GM21390 (cell line): ENCODE data around the gene WNT7A.

Experiments
- ATAC-seq: cut with Tn5 transposase; IDR thresholded peaks from one replicate; pipeline ENCODE4 v1.9.1; 2021; ENCODE audit not compliant: unreplicated experiment

The WNT7A gene

DNA sequence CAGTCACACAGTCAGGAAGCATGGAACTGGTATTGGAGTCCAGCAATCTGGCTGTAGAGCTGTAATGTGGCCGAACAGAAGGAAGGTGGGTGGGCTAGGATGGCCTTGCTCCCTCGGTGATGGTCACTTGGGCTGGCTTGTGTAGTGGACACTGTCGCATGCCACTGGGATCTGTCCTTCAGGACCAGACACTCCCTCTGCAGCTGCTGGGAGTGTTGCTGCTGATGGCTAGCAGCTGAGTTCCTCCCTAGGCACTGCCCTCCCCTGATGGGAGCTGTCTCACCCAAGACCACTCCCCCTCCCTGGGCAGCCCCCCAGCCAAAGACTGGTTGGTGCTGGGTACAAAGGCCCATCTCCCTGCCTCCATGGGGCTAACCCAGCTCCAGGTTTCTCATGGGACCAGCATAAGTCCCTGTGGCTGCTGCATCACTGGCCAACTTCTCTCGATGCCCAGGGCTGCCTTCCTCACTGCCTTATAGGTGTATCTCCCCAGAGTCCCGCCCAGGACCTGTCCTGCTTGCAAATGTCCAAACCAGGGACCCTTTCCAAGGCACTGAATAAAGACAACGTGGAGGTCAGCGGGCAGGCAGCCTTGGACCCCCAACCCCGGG is 48.4 kb downstream of the WNT7A start:
- no peak for ATAC-seq

DNA sequence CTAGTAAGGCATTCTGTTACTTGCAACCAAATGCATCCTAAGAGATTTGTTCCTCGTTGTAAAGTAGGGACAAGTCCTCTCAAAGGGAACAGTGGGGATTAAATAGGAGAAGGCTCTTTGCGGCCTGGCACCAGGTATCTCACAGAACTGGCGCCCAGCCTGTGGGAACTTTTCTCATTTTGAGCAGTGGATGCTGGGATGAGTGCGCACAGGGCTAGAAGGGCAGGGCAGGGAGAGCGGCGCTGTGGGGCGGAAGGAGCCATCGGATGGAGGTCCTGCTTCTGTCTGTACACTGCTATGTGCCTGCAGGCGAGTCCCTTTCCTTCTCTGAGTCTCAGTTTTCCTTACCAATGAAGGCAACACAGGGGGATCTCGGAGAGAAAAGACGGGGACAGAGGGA is 50.6 kb downstream of the WNT7A start:
- no peak for ATAC-seq

DNA sequence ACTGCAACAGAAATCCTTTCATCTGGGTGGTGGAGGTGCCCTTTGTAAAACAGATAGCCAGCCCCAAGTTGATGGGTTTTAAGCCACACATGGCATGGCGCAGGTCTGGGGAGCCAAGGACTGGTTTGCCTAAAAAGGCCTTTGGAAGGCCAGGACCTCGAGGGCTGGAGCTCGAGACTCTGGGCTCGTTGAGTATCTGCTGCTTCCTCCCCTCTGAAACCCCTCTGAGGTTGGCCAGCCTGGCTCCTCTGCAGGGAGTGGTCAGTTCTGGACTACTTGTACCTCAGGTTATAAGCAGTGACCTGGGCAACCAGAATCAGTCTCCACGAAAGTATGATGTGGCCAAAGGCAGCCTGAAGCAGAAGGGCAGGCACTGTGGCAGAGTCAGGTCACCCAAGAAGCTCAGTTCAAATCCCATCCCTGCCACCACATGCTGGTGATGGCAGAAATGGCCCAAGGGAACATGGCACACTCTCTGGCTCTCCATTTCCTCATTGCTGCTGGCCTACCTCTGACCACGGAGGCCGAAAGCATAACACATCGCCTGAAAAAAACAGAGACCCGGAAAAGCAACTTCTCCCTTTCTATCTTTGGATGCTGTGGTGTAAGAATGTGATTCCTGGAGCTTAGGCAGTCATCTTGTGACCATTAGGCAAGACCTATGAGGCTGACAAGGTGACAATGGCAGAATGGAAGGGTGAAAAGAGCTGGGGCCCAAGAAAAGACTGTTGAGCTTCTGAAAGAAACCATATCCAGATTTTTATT is 51.2 kb downstream of the WNT7A start:
- ATAC-seq: no peak

DNA sequence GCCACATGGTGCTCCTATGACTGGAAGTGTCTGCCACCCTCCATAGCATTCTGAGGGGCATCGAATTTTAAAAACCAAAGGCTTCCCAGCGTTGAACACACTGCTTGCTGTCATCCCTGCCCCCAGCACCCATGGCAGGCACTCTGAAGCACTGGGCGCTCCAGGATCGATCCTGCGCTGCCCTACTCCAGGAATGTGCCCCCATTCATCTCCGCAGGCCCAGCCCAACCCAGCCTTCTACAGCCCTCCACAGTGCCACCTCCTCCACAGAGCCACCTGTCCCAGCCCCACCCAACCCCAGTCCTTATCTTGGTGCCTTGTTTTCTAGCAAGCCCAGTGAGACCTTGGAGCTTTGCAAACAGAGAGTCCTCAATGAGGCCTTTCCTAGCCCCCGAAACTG is 52.2 kb downstream of the WNT7A start:
- ATAC-seq: no peak

DNA sequence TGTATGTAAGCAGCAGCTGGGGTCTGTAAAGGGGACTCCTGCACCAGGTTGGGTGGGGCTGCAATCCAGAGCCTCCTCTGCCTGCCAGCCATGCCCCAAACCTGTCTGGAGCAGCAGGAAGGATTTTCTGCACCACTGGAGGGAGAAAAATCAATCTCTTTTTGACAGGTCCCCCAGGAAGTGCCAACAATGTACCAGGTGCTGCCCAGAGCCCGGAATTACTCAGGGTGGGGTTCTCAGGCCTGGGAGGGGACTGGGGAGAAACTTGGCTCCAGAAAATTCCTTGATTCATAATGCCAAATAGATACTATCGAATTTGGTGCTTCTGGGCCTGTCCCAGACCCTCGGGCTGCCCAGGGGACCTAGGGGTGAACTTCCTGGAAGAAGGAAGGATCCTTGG is 52.6 kb downstream of the WNT7A start:
- ATAC-seq: no peak

GRCh38 chr3:13826672-13827071 is 53.2 kb downstream of the WNT7A start:
- ATAC-seq: no peak

DNA sequence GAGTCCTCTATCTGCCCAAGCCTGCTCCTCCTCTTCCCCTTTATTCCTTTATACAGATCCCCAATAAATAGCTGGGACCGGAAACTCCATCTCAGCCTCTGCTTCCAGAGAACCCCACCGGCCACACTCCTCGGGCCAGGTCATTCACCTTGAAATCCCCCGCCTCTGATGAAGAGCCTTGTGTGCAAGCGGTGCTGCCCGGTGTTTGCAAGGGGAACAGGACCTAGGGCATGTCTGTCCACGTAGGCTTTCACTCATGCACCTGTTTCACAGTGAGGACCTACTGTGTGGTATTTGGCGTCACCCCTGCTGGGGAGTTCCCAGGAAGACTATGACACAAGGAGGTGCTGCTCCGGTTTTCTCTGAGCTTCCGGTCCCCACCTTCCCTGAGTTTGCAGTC is 54.0 kb downstream of the WNT7A start:
- no peak for ATAC-seq

- ATAC-seq: no peak
These were observed 54.6 kb downstream of the WNT7A start for GRCh38 chr3:13825311-13825579.

GRCh38 chr3:13824521-13825310 is 55.2 kb downstream of the WNT7A start:
- no peak for ATAC-seq

- ATAC-seq: no peak
These were observed 56.2 kb downstream of the WNT7A start for GRCh38 chr3:13823692-13824091.

DNA sequence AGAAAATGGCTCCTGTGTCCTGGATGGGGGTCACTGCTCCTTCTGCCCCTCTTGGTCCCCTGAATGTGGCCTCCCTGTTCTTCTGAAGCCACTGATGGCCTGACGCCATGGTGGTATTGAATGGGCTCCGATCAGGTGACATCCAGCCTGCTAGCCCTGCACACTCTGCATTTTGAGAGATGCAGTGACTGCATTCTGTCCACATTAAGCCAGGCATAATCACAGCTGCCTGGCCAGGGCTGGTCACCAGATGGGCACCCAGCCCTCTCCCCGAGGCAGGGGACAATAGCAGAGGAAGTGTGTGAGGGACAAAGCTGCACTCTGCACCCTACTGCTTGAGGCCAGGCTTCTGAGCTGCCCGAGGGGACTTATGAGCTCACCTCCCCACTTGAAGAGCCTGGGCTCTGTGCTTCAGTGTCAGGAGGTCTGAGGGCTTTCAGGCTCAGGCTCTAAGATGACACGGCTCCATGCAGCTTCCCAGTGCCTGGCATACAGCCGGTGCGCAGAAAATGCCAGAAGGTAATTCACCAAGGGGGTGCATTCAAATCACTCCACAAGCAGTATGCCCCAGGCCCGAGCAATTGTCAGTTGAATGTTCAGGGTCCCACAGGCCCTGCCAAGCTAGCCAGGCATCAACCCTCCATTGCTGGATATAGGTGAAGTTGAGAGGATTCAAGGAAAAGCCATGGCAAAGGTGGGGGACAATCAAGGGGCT is 56.8 kb downstream of the WNT7A start:
- no peak for ATAC-seq

- no peak for ATAC-seq
These were observed 57.8 kb downstream of the WNT7A start for GRCh38 chr3:13822042-13822441.

- ATAC-seq: no peak
These were observed 58.7 kb downstream of the WNT7A start for GRCh38 chr3:13821126-13821525.

DNA sequence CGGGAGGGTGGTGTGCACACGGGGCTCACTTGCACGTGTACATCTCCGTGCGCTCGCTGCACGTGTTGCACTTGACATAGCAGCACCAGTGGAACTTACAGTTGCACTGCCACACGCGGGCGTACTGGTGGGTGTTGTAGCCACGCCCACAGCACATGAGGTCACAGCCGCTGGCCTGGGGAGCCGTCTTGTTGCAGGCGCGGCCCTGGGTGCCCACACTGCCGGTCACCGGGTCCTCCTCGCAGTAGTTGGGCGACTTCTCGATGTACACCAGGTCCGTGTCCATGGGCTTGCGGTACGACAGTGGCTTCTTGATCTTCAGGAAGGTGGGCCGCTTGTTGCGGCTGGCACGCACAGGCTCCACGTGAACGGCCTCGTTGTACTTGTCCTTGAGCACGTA is 61.0 kb downstream of the WNT7A start:
- no peak for ATAC-seq

GRCh38 chr3:13815088-13815683 is 64.7 kb downstream of the WNT7A start:
- ATAC-seq: no peak

DNA sequence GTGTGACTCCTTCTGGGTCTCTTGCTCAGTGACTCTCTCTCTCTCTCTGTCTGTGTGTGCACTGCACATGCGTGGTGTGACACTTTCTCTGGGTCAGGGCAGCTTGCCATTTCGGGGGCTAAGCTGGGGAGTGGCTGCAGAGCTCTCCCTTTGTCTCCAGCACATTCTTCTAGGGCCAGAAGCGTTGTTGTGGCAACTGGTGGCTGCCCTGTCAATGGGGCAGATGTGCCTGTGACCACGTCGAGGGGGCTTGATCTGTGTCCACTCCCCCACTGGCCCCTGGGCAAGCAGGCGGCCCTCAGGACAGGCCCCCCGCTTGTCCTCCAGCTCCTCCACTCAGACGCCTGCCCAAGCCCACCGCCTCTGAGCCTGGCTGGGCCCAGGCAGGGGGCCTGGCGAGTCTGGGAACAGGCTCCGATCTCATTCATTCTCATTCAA is 67.8 kb downstream of the WNT7A start:
- no peak for ATAC-seq

DNA sequence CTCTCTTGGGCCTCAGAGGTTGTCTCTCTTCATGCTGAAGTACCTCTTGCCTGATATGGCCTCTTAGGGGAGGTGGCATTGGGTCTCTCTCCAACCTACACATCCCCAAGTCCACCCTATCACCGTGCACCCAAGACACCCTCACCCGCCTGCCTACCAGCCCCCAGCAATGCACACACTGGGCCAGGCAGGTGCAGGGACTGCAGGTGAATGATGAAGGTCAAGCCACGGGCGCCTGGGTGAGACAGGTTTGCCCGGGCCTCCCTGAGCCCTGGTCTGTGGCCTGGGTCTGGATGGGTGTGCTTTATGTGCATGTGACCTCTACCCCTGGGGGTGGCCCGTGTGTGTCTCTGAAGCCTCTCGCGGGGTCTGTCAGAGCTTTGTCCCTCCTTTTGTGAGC is 68.3 kb downstream of the WNT7A start:
- ATAC-seq: no peak

GRCh38 chr3:13808550-13808949 is 71.3 kb downstream of the WNT7A start:
- ATAC-seq: no peak

- no peak for ATAC-seq
These were observed 78.3 kb downstream of the WNT7A start for GRCh38 chr3:13801361-13802204.

DNA sequence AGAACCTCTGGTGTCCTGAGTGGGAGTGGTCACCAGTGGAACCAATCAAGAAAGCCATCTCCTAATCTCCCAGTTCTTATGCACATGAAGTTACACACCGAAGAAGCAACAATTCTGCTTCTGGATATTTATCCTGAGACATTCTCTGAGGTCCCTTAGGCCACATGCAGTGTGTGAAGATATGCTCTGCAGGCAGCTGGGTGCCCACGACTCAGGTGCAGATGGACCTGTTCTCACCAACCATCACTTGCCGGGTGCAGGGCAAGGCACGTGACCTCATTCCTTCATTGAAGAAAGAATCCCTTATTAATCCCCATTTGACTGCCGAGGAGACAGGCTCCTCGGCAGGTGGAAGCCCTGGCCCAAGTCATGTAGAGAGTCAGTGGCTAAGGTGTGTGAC is 79.8 kb downstream of the WNT7A start:
- no peak for ATAC-seq
